Measurements from ENCODE around the gene COPB2. TPM values are rescaled to one million over a fixed set of nuclear protein-coding genes. Genes with fewer than 3 reads are reported as not detected.

Gene COPB2
- total and polyA plus RNA-seq, 10 of the 15 experiments (the other 5 are each of a cell fraction or from before 2014, with no cell fraction given), result 51.3 to 143 (median 116) TPM

- no peak overlapping the region for H3K4me2 ChIP-seq (ENCODE audit: control insufficient read depth, insufficient read depth)
- RAD21 ChIA-PET (ENCODE audit: unreplicated experiment), result no interaction called here
- no peak overlapping the region for H3K4me3 ChIP-seq
- intact Hi-C loops (cut with micrococcal nuclease; ENCODE audit: unreplicated experiment), result no loop called here
- no peaks in the 10 kb centered on the region for H3K36me3 ChIP-seq (ENCODE audit: control insufficient read depth in 2 of 2, insufficient read depth in 2 of 2, low read length in 1 of 2)
- FAIRE-seq (no peak), ATAC-seq (no peak), DNase-seq (ENCODE audit: low read depth, low spot score) (no peak)
- POLR2A ChIA-PET, result no interaction called here
- TF ChIP-seq IKZF2 (IDR thresholded peaks at IDR 0.05) (no peak), E2F4 (IDR thresholded peaks at IDR 0.05; ENCODE audit: low read depth, low read length) (no peak), RAD21 (IDR thresholded peaks at IDR 0.05; ENCODE audit: insufficient read depth, low read depth, low read length) (no peak), ZNF24 (IDR thresholded peaks at IDR 0.05) (no peak), PRDM15 (CRISPR knock-in tag; IDR thresholded peaks at IDR 0.05) (no peak), NFIC (IDR thresholded peaks at IDR 0.05; ENCODE audit: low read depth, low read length) (no peak), RAD51 (IDR thresholded peaks at IDR 0.05) (no peak), KDM1A (IDR thresholded peaks at IDR 0.05; ENCODE audit: borderline replicate concordance) (no peak), TCF12 (IDR thresholded peaks at IDR 0.05; ENCODE audit: low read depth, low read length) (no peak), MLLT1 (IDR thresholded peaks at IDR 0.05) (no peak), SMAD5 (IDR thresholded peaks at IDR 0.05; ENCODE audit: low read depth) (no peak), ATF2 (IDR thresholded peaks at IDR 0.05; ENCODE audit: low read length) (no peak), NBN (IDR thresholded peaks at IDR 0.05) (no peak), WRNIP1 (IDR thresholded peaks at IDR 0.05; ENCODE audit: borderline replicate concordance, low read depth, low read length) (no peak), MYB (IDR thresholded peaks at IDR 0.05; ENCODE audit: borderline replicate concordance, low read depth, low read length) (no peak), SIX5 (IDR thresholded peaks at IDR 0.05; ENCODE audit: low read depth, low read length, severe bottlenecking) (no peak), NFYA (IDR thresholded peaks at IDR 0.05; ENCODE audit: borderline replicate concordance, low read depth, low read length) (no peak)
- no peak overlapping the region for H3K27ac ChIP-seq (ENCODE audit: control insufficient read depth, insufficient read depth)
- WGBS (ENCODE audit: insufficient coverage, insufficient replicate concordance, low lambda C conversion rate, missing lambda C conversion rate), result 28% methylated on average over 7 of the region's 7 CpGs
- CTCF ChIA-PET, result no interaction called here
- SMC1A ChIA-PET (ENCODE audit: uncharacterized antibody, unreplicated experiment), result no interaction called here
- peaks cover 0 to 1% of the 10 kb centered on the region in 2 experiments; a peak in 2 of 4 replicates for H3K27me3 ChIP-seq (replicated peaks in 1 of 2; ENCODE audit: control insufficient read depth in 2 of 2, insufficient read depth in 2 of 2, low read length in 1 of 2)
- H3K9ac ChIP-seq (ENCODE audit: control insufficient read depth, insufficient read depth, low read length), result no peak overlapping the region
- in situ Hi-C loops (cut with MboI), result no loop called here
- H3K79me2 ChIP-seq (ENCODE audit: control insufficient read depth, insufficient read depth, low read length), result no peaks in the 10 kb centered on the region
- no peaks in the 10 kb centered on the region; the same call in 2 of the 3 replicates for H3K9me3 ChIP-seq (replicated peaks; ENCODE audit: control insufficient read depth, insufficient read depth, low read length)
- no peaks in the 10 kb centered on the region for H3K4me1 ChIP-seq (ENCODE audit: control insufficient read depth, insufficient read depth, low read length)
- no TSS peak for BruUV-seq (replicated peaks)
- no peaks in the 10 kb centered on the region for H4K20me1 ChIP-seq (ENCODE audit: control insufficient read depth, insufficient read depth)
- H2AFZ ChIP-seq (ENCODE audit: control insufficient read depth, low read depth, low read length), result no peak overlapping the region
These were observed 66.3 kb downstream of the COPB2 start for GRCh38 chr3:139323146-139323545.
